T-cell (primary cell): ENCODE measurements around the gene FHIP1B. TPM values are rescaled to one million over a fixed set of nuclear protein-coding genes. Genes with fewer than 3 reads are reported as not detected.
A peak's percentile ranks its signal among the peaks of the same experiment; 100 is the strongest.

ENCODE experiments used
- ATAC-seq, 4 experiments: fragments of 200-7000 bp in 3 of 4; fragments of 150-1000 bp in 1 of 4; cut with Tn5 transposase; replicated peaks in 1 of 4; 1 replicate in 3 of 4; 2 replicates in 1 of 4; pipeline ENCODE4 v1.10.0; 2021; ENCODE audit warnings: moderate library complexity in 3 of 4, mild to moderate bottlenecking in 2 of 4, moderate number of reproducible peaks in 1 of 4
- CTCF ChIA-PET, 2 donors: fragments of 300-600 bp; sonication (Branson Sonifier 250); formaldehyde crosslinking; loops; one replicate each; lab custom pipeline; 2022; ENCODE audit warnings: antibody characterized with exemption in 2 of 2; lab: Charles Lee
- POLR2A ChIA-PET, 2 donors: fragments of 300-600 bp; sonication (Branson Sonifier 250); formaldehyde crosslinking; loops; one replicate each; lab custom pipeline; 2022; ENCODE audit warnings: antibody characterized with exemption in 2 of 2; lab: Charles Lee
- DNase-seq, 35 experiments: peaks; one replicate each; pipeline versions ENCODE4 v3.0.0 to v3.0.0-alpha.2; 2013 to 2023
- H3K27ac ChIP-seq: one replicate; pipeline ENCODE4 v1.5.1; 2013; ENCODE audit warnings: low read length
- H3K27me3 ChIP-seq, 2 experiments: replicated peaks in 1 of 2; 1 replicate in 1 of 2; 2 replicates in 1 of 2; pipeline versions ENCODE4 v1.6.1 to v1.7.0; 2013; ENCODE audit warnings: low read length in 1 of 2, mixed read lengths in 1 of 2; ENCODE audit not compliant: control insufficient read depth in 2 of 2, insufficient read depth in 2 of 2; ENCODE audit errors: extremely low read depth in 1 of 2
- H3K36me3 ChIP-seq, 2 donors: 1 replicate in 1 of 2; 2 replicates in 1 of 2; pipeline versions ENCODE4 v1.6.1 to v1.7.0; 2013; ENCODE audit warnings: low read length in 1 of 2; ENCODE audit not compliant: control insufficient read depth in 2 of 2, insufficient read depth in 1 of 2; ENCODE audit errors: extremely low read depth in 1 of 2
- H3K4me1 ChIP-seq, 2 experiments: 1 replicate in 1 of 2; 2 replicates in 1 of 2; pipeline versions ENCODE4 v1.6.1 to v1.7.0; 2013; ENCODE audit warnings: low read length in 2 of 2, mixed read lengths in 1 of 2; ENCODE audit not compliant: insufficient read depth in 2 of 2, control insufficient read depth in 1 of 2; ENCODE audit errors: extremely low read depth in 1 of 2
- H3K4me3 ChIP-seq, 2 donors: 1 replicate in 1 of 2; 2 replicates in 1 of 2; pipeline versions ENCODE4 v1.5.1 to v1.7.0; 2013; ENCODE audit warnings: mild to moderate bottlenecking in 2 of 2, low read length in 1 of 2, moderate library complexity in 1 of 2; ENCODE audit not compliant: control insufficient read depth in 1 of 2; ENCODE audit errors: extremely low read depth in 1 of 2
- H3K9me3 ChIP-seq: 2 replicates; pipeline ENCODE4 v1.7.0; 2013
- H3K27ac Mint-ChIP-seq, 2 donors: one replicate each; pipeline ENCODE4 v1.8.0; 2020 to 2021; ENCODE audit warnings: mild to moderate bottlenecking in 2 of 2, mixed read lengths in 2 of 2
- H3K27me3 Mint-ChIP-seq, 2 donors: one replicate each; pipeline ENCODE4 v1.8.0; 2021 to 2022; ENCODE audit warnings: mixed read lengths in 2 of 2
- H3K36me3 Mint-ChIP-seq: one replicate; pipeline ENCODE4 v1.8.0; 2021; ENCODE audit warnings: mixed read lengths
- H3K4me1 Mint-ChIP-seq, 3 donors: one replicate each; pipeline ENCODE4 v1.8.0; 2020 to 2022; ENCODE audit warnings: mixed read lengths in 3 of 3, mild to moderate bottlenecking in 1 of 3
- H3K4me3 Mint-ChIP-seq, 3 donors: one replicate each; pipeline ENCODE4 v1.8.0; 2020 to 2022; ENCODE audit warnings: mild to moderate bottlenecking in 3 of 3, mixed read lengths in 3 of 3, moderate library complexity in 3 of 3
- H3K9me3 Mint-ChIP-seq, 3 donors: one replicate each; pipeline ENCODE4 v1.8.0; 2020 to 2022; ENCODE audit warnings: mixed read lengths in 3 of 3
- WGBS: methylation state at CpG from one replicate; pipeline ENCODE4 v1.1.5; 2013; ENCODE audit warnings: missing lambda C conversion rate; ENCODE audit not compliant: insufficient coverage; 5-methylcytosine and 5-hydroxymethylcytosine counted together
- total RNA-seq, 35 experiments: library from RNA in 6 of 35; stranded (reverse) in 6 of 35; fragments of 120-200 nt in 1 of 35; gene quantifications; one replicate each; pipeline versions ENCODE4 v1.2.1 to v1.2.4 and lab custom pipeline; 2013 to 2026

Gene FHIP1B
- total RNA-seq, 5 donors from 2014 or later (not counting 1 experiment from before 2014, with no cell fraction given): 28.9 to 49.7 (median 45.4) TPM

- Mint-ChIP-seq H3K27me3 (no peaks in the 10 kb centered on the region), H3K4me3 (no peak overlapping the region), H3K4me1 (peaks cover 43 to 61% (median 55%) of the 10 kb centered on the region in 3 donors), H3K9me3 (no peaks in the 10 kb centered on the region), H3K27ac (no peak overlapping the region), H3K36me3 (peaks cover 57% of the 10 kb centered on the region)
- H3K4me1 ChIP-seq: peaks cover 7 to 10% of the 10 kb centered on the region in 2 experiments
- ATAC-seq (no peak), DNase-seq (no peak)
- WGBS: 100% methylated on average over 1 of the region's 1 CpG
- ChIA-PET CTCF (interaction anchor here in 1 of 2 donors (0.5 kb wide), 1 partner anchor 1844 kb away, joined by 6 read pairs; no protein-coding TSS in a partner anchor), POLR2A (no interaction called here)
- no peak overlapping the region for H3K27ac ChIP-seq
- no peaks in the 10 kb centered on the region for H3K27me3 ChIP-seq
- H3K4me3 ChIP-seq: no peak overlapping the region
- H3K36me3 ChIP-seq: peaks cover 23 to 48% of the 10 kb centered on the region in 2 donors
- no peaks in the 10 kb centered on the region for H3K9me3 ChIP-seq
Measured at GRCh38 chr11:6225024-6225423, 9.4 kb downstream of the FHIP1B start.

DNA sequence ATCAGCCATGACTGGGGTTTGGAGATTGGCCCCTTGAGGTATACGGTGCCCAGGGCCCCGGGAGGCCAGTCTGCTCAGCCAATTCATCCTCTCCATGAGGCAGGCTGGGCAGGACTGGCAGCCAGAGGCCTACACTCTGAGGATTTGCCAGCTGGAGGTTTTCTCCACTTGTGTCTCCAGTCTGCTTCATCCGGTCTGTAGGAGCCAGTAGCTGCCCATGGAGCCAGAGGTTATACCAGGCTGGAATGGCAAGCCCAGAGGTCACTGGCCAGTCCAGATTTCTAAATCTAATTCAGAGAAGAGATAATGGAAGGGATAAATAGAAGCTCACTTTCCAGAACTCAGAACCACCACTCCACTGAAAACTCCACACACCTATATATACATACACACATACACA, 10.0 kb downstream of the FHIP1B start:
- Histone ChIP-seq H3K27ac (no peak overlapping the region), H3K4me1 (peaks cover 5 to 9% of the 10 kb centered on the region in 2 experiments), H3K9me3 (no peaks in the 10 kb centered on the region), H3K27me3 (no peaks in the 10 kb centered on the region), H3K4me3 (no peak overlapping the region), H3K36me3 (peaks cover 23 to 54% of the 10 kb centered on the region in 2 donors)
- Mint-ChIP-seq H3K36me3 (peaks cover 58% of the 10 kb centered on the region), H3K4me1 (peaks cover 42 to 61% (median 55%) of the 10 kb centered on the region in 3 donors), H3K4me3 (no peak overlapping the region), H3K27me3 (no peaks in the 10 kb centered on the region), H3K9me3 (no peaks in the 10 kb centered on the region), H3K27ac (no peak overlapping the region)
- POLR2A ChIA-PET: no interaction called here
- CTCF ChIA-PET: no interaction called here
- ATAC-seq (no peak), DNase-seq (no peak)
- 100% methylated on average over 2 of the region's 3 CpGs for WGBS

GRCh38 chr11:6223854-6224253, 10.6 kb downstream of the FHIP1B start:
- Mint-ChIP-seq H3K27ac (no peak overlapping the region), H3K4me3 (no peak overlapping the region), H3K4me1 (peaks cover 41 to 60% (median 53%) of the 10 kb centered on the region in 3 donors), H3K27me3 (no peaks in the 10 kb centered on the region), H3K36me3 (peaks cover 61% of the 10 kb centered on the region), H3K9me3 (no peaks in the 10 kb centered on the region)
- POLR2A ChIA-PET: no interaction called here
- no peak for ATAC-seq
- Histone ChIP-seq H3K27me3 (no peaks in the 10 kb centered on the region), H3K36me3 (peaks cover 23 to 60% of the 10 kb centered on the region in 2 donors), H3K4me1 (peaks cover 3 to 13% of the 10 kb centered on the region in 2 experiments), H3K4me3 (no peak overlapping the region), H3K9me3 (no peaks in the 10 kb centered on the region), H3K27ac (no peak overlapping the region)
- 98% methylated on average over 17 of the region's 17 CpGs for WGBS
- CTCF ChIA-PET: no interaction called here
- no peak for DNase-seq

GRCh38 chr11:6219359-6219758, 15.1 kb downstream of the FHIP1B start:
- Mint-ChIP-seq H3K36me3 (peaks cover 74% of the 10 kb centered on the region), H3K27ac (peak overlapping the region in 1 of 2 donors; percentile 46), H3K27me3 (no peaks in the 10 kb centered on the region), H3K4me1 (peaks cover 16 to 28% (median 19%) of the 10 kb centered on the region in 3 donors), H3K9me3 (no peaks in the 10 kb centered on the region), H3K4me3 (peak overlapping the region in 1 of 3 donors; percentile 22)
- Histone ChIP-seq H3K27ac (no peak overlapping the region), H3K36me3 (peaks cover 28 to 96% of the 10 kb centered on the region in 2 donors), H3K4me1 (peaks cover 3 to 13% of the 10 kb centered on the region in 2 experiments), H3K27me3 (no peaks in the 10 kb centered on the region), H3K4me3 (no peak overlapping the region), H3K9me3 (no peaks in the 10 kb centered on the region)
- no peak for ATAC-seq
- ChIA-PET POLR2A (no interaction called here), CTCF (no interaction called here)
- WGBS: no CpG with 5 or more reads among the region's 2 CpGs
- no peak for DNase-seq

DNA sequence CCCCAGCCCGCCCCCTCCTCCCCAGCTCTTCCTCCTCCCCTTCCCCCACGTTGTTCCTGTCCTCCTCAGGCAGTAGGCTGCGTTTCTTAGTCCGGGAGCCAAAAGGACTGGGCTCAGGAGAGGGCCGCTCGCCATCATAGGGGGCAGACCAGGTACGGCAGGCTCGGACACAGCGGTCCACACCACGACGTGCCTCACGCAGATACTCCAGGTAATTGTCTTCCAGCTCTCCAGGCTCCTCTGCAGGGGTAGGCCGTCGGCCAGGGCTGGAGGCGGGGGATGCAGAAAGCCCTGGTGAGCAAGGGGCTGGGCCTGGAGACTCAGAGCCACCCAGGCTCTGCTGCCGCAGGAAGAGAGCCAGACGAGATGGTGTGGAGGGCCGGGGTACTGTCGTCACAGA, 16.7 kb downstream of the FHIP1B start:
- Mint-ChIP-seq H3K27ac (no peak overlapping the region), H3K4me3 (no peak overlapping the region), H3K27me3 (no peaks in the 10 kb centered on the region), H3K9me3 (no peaks in the 10 kb centered on the region), H3K36me3 (peaks cover 64% of the 10 kb centered on the region), H3K4me1 (peaks cover 16 to 28% (median 19%) of the 10 kb centered on the region in 3 donors)
- Histone ChIP-seq H3K9me3 (no peaks in the 10 kb centered on the region), H3K36me3 (peaks cover 12 to 95% of the 10 kb centered on the region in 2 donors), H3K4me1 (peaks cover 3 to 13% of the 10 kb centered on the region in 2 experiments), H3K27me3 (no peaks in the 10 kb centered on the region), H3K4me3 (no peak overlapping the region), H3K27ac (no peak overlapping the region)
- POLR2A ChIA-PET: no interaction called here
- ATAC-seq: no peak
- no peak for DNase-seq
- CTCF ChIA-PET: interaction anchor here (0.5 to 0.7 kb wide), 2 partner anchors 103 to 1680 kb away, joined by 3 to 4 read pairs; no protein-coding TSS in a partner anchor
- WGBS: 98% methylated on average over 17 of the region's 19 CpGs

GRCh38 chr11:6216501-6216900, 17.9 kb downstream of the FHIP1B start:
- CTCF ChIA-PET: interaction anchor here (0.6 kb wide), 2 partner anchors 15 to 115 kb away, joined by 3 read pairs; no protein-coding TSS in a partner anchor
- Mint-ChIP-seq H3K4me3 (no peak overlapping the region), H3K27ac (no peak overlapping the region), H3K36me3 (peaks cover 52% of the 10 kb centered on the region), H3K9me3 (no peaks in the 10 kb centered on the region), H3K4me1 (peaks cover 16 to 21% (median 16%) of the 10 kb centered on the region in 3 donors), H3K27me3 (no peaks in the 10 kb centered on the region)
- ATAC-seq: no peak
- no peak for DNase-seq
- H3K27ac ChIP-seq: no peak overlapping the region
- H3K4me1 ChIP-seq: peaks cover 3 to 13% of the 10 kb centered on the region in 2 experiments
- POLR2A ChIA-PET: interaction anchor here in 1 of 2 donors (0.6 to 0.7 kb wide), 2 partner anchors 14 to 712 kb away, joined by 3 to 4 read pairs; no protein-coding TSS in a partner anchor
- no peaks in the 10 kb centered on the region for H3K27me3 ChIP-seq
- WGBS: 92% methylated on average over 3 of the region's 4 CpGs
- H3K36me3 ChIP-seq: peaks cover 6 to 95% of the 10 kb centered on the region in 2 donors
- no peak overlapping the region for H3K4me3 ChIP-seq
- H3K9me3 ChIP-seq: no peaks in the 10 kb centered on the region
